HCT116 (cell line): ENCODE results near the gene NPC2. TPM values are rescaled to one million over a fixed set of nuclear protein-coding genes. Genes with fewer than 3 reads are reported as not detected.

Experiments
- ATAC-seq: fragments of 200-7000 bp; cut with Tn5 transposase; 2 replicates; pipeline ENCODE4 v1.9.1; 2020; ENCODE audit warnings: mild to moderate bottlenecking, moderate library complexity
- BruUV-seq: library from RNA; stranded (reverse); fragments of 400-500 nt; replicated peaks from 2 replicates; lab custom pipeline; 2021; lab: Mats Ljungman, UMichigan
- CTCF ChIA-PET: fragments of 300-600 bp; sonication (Branson Sonifier 250); formaldehyde crosslinking; loops from one replicate; lab custom pipeline; 2021; ENCODE audit warnings: antibody characterized with exemption; lab: Charles Lee
- POLR2A ChIA-PET: fragments of 300-600, 350-600 bp; sonication (Branson Sonifier 250); formaldehyde crosslinking; loops from one replicate; lab custom pipeline; 2021; ENCODE audit warnings: antibody characterized with exemption; lab: Charles Lee
- RAD21 ChIA-PET, 2 experiments: fragments of 300-600 bp; sonication (Branson Sonifier 250); formaldehyde crosslinking; loops; one replicate each; lab custom pipeline; 2023; ENCODE audit warnings: low total read pairs in 2 of 2; ENCODE audit not compliant: uncharacterized antibody in 2 of 2, unreplicated experiment in 2 of 2, low non-redundant PET in 1 of 2; lab: Charles Lee
- DNase-seq: peaks from one replicate; pipeline ENCODE4 v3.0.0-alpha.2; 2010; ENCODE audit warnings: low read depth, low spot score
- H2AFZ ChIP-seq: fragments of 200-600 bp; shearing (Covaris generic), sonication (generic); 2 replicates; pipeline ENCODE4 v1.6.1; 2017; ENCODE audit warnings: low read depth, mixed run types, mixed read lengths, antibody characterized with exemption, low read length; ENCODE audit not compliant: poor library complexity, severe bottlenecking
- H3K27ac ChIP-seq: 2 replicates; pipeline ENCODE4 v1.5.1; 2012; ENCODE audit warnings: low read depth, low read length
- H3K27me3 ChIP-seq: fragments of 200-600 bp; sonication (generic); 2 replicates; pipeline ENCODE4 v1.6.1; 2016; ENCODE audit warnings: mixed run types, low read length, mixed read lengths; ENCODE audit not compliant: insufficient read depth
- H3K36me3 ChIP-seq, 2 experiments: fragments of 200-500 bp in 1 of 2; fragments of 200-600 bp in 1 of 2; sonication (Bioruptor generic) in 1 of 2; sonication (generic) in 1 of 2; 2 replicates each; pipeline versions ENCODE4 v1.5.1 to v1.6.1; 2014 to 2016; ENCODE audit warnings: low read length in 2 of 2, inconsistent platforms in 1 of 2, mixed read lengths in 1 of 2, mixed run types in 1 of 2; ENCODE audit not compliant: insufficient read depth in 2 of 2, control insufficient read depth in 1 of 2
- H3K4me1 ChIP-seq, 2 experiments: fragments of 200-600 bp in 1 of 2; sonication (generic) in 1 of 2; 2 replicates each; pipeline versions ENCODE4 v1.5.1 to v1.6.1; 2012 to 2017; ENCODE audit warnings: low read length in 2 of 2, inconsistent platforms in 1 of 2, mild to moderate bottlenecking in 1 of 2, mixed read lengths in 1 of 2, mixed run types in 1 of 2, moderate library complexity in 1 of 2; ENCODE audit not compliant: insufficient read depth in 2 of 2, control insufficient read depth in 1 of 2
- H3K4me2 ChIP-seq: fragments of 200-600 bp; sonication (generic); 2 replicates; pipeline ENCODE4 v1.6.1; 2017; ENCODE audit warnings: mixed run types, low read length, mixed read lengths
- H3K4me3 ChIP-seq, 2 experiments: fragments of 200-600 bp in 1 of 2; sonication (generic) in 1 of 2; replicated peaks in 1 of 2; 2 replicates each; pipeline ENCODE4 v1.5.1; 2011 to 2016; ENCODE audit warnings: low read length in 2 of 2, control low read depth in 1 of 2, low read depth in 1 of 2, mild to moderate bottlenecking in 1 of 2, mixed read lengths in 1 of 2, mixed run types in 1 of 2
- H3K79me2 ChIP-seq: fragments of 200-600 bp; sonication (generic); 2 replicates; pipeline ENCODE4 v1.6.1; 2017; ENCODE audit warnings: mild to moderate bottlenecking, mixed run types, low read length, moderate library complexity, mixed read lengths; ENCODE audit not compliant: insufficient read depth
- H3K9ac ChIP-seq: fragments of 200-600 bp; sonication (generic); 2 replicates; pipeline ENCODE4 v1.6.1; 2016; ENCODE audit warnings: low read length, mixed read lengths
- H3K9me2 ChIP-seq: fragments of 200-600 bp; sonication (generic), shearing (Covaris generic); 2 replicates; pipeline ENCODE4 v1.6.1; 2017; ENCODE audit warnings: mixed run types, mild to moderate bottlenecking, moderate library complexity; ENCODE audit not compliant: insufficient read depth
- H3K9me3 ChIP-seq, 2 experiments: fragments of 200-500 bp in 1 of 2; fragments of 200-600 bp in 1 of 2; sonication (Bioruptor generic) in 1 of 2; sonication (generic) in 1 of 2; 2 replicates each; pipeline ENCODE4 v1.6.1; 2014 to 2017; ENCODE audit warnings: low read length in 2 of 2, mixed read lengths in 2 of 2, inconsistent platforms in 1 of 2, low read depth in 1 of 2, mild to moderate bottlenecking in 1 of 2, mixed run types in 1 of 2, moderate library complexity in 1 of 2; ENCODE audit not compliant: control insufficient read depth in 1 of 2, insufficient read depth in 1 of 2
- H4K20me1 ChIP-seq: fragments of 200-600 bp; sonication (generic), shearing (Covaris generic); 2 replicates; pipeline ENCODE4 v1.6.1; 2017; ENCODE audit warnings: mixed run types, mild to moderate bottlenecking, moderate library complexity; ENCODE audit not compliant: insufficient read depth
- EZH2 ChIP-seq: fragments of 200-600 bp; sonication (generic); IDR thresholded peaks from 2 replicates; pipeline ENCODE4 v1.6.1; 2017; ENCODE audit warnings: antibody characterized with exemption, mixed run types
- FOSL1 ChIP-seq: IDR thresholded peaks from 2 replicates; pipeline ENCODE4 v1.6.1; 2012; ENCODE audit warnings: low read depth
- JUND ChIP-seq: IDR thresholded peaks from 2 replicates; pipeline ENCODE4 v1.6.1; 2012
- POLR2A ChIP-seq: IDR thresholded peaks from 2 replicates; pipeline ENCODE4 v1.7.0; 2011; ENCODE audit warnings: borderline replicate concordance; ENCODE audit not compliant: insufficient read depth, insufficient read length; ENCODE audit errors: extremely low read depth
- RAD21 ChIP-seq: IDR thresholded peaks from 2 replicates; pipeline ENCODE4 v1.6.1; 2012; ENCODE audit warnings: low read depth, mild to moderate bottlenecking
- REST ChIP-seq: IDR thresholded peaks from 2 replicates; pipeline ENCODE4 v1.6.1; 2012; ENCODE audit warnings: low read depth
- YY1 ChIP-seq: IDR thresholded peaks from 2 replicates; pipeline ENCODE4 v1.6.1; 2011; ENCODE audit warnings: low read length, low read depth, moderate library complexity, mild to moderate bottlenecking; ENCODE audit not compliant: insufficient replicate concordance; ENCODE audit errors: extremely low read depth
- ZBTB33 ChIP-seq: IDR thresholded peaks from 2 replicates; pipeline ENCODE4 v1.6.1; 2011; ENCODE audit warnings: mild to moderate bottlenecking, low read length, moderate library complexity; ENCODE audit not compliant: insufficient replicate concordance; ENCODE audit errors: extremely low read depth
- ZFX ChIP-seq: fragments of 450-650 bp; IDR thresholded peaks from 2 replicates; pipeline ENCODE4 v1.6.1; 2017
- ZNF274 ChIP-seq: fragments of 200-500 bp; sonication (Bioruptor generic); IDR thresholded peaks from 2 replicates; pipeline ENCODE4 v1.6.1; 2014; ENCODE audit warnings: mild to moderate bottlenecking, low read depth, low read length, inconsistent platforms
- intact Hi-C: fragments of 100-400 bp; cut with micrococcal nuclease; formaldehyde crosslinking; loops from 2 replicates; pipeline ENCODE4 v1.10.0; 2022
- total RNA-seq: library from RNA; stranded (reverse); gene quantifications from one replicate; pipeline ENCODE4 v1.2.1, GENCODE V29; 2021; ENCODE audit not compliant: unreplicated experiment

The NPC2 gene
- total RNA-seq, 1 experiment from 2014 or later = 105 TPM

DNA sequence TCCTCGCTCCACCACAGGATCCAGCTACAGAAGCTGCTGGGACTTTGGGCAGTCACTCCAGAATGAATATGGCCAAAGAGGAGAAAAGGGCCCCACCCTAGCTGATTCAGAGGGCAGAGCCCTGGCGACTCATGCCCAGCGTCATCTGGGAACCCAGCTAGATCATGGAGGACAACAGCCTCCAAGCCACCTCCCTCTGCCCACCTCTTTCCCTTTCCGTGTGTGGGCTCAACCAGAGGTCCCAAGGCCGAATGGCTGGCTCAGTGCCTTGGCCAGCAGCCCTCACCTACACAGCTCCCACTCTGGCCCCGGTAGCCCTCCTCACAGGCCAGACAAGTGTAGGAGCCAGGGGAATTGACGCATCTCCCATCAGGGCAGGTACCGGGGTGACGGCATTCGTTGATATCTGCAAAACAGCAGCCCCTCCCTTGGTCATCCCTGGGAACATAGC lies 17.9 kb upstream of the NPC2 start:
- ChIA-PET CTCF (interaction anchor here (1.4 kb wide), 1 partner anchor 9 kb away, joined by 4 read pairs; no protein-coding TSS in a partner anchor), RAD21 (no interaction called here)
- no peak for TF ChIP-seq FOSL1
- TF ChIP-seq REST = no peak
- TF ChIP-seq POLR2A = no peak
- TF ChIP-seq RAD21 = no peak
- TF ChIP-seq ZNF274 = no peak
- no peak for TF ChIP-seq YY1
- no peak for TF ChIP-seq ZBTB33
- TF ChIP-seq EZH2 = no peak
- no peak for TF ChIP-seq JUND
- no peak for TF ChIP-seq ZFX
- TF ChIP-seq, all 23 proteins: peak for 0
- H3K4me2 ChIP-seq = peak overlapping the region; percentile 61
- no peaks in the 10 kb centered on the region for H4K20me1 ChIP-seq
- ATAC-seq (peak; percentile 47), DNase-seq (no peak)
- H3K36me3 ChIP-seq = no peaks in the 10 kb centered on the region
- peaks cover 0 to 20% of the 10 kb centered on the region in 2 experiments; a peak in 2 of 4 replicates for H3K4me1 ChIP-seq
- no peaks in the 10 kb centered on the region for H3K9me3 ChIP-seq
- no peak overlapping the region for H2AFZ ChIP-seq
- no peak overlapping the region for H3K27ac ChIP-seq
- H3K27me3 ChIP-seq = no peaks in the 10 kb centered on the region
- no peaks in the 10 kb centered on the region for H3K79me2 ChIP-seq
- peak overlapping the region in 1 of 2 experiments; percentile 4; a peak in 1 of 4 replicates for H3K4me3 ChIP-seq
- POLR2A ChIA-PET = no interaction called here
- peak overlapping the region; percentile 20; the same call in 1 of the 2 replicates for H3K9ac ChIP-seq
- BruUV-seq = no TSS peak
- intact Hi-C loops = no loop called here
- H3K9me2 ChIP-seq = no peaks in the 10 kb centered on the region
